GM19324 (cell line): ENCODE results near the gene CD83.
"Not testable (repeated sequence)": the region's sequence is repeated elsewhere in the genome, so short reads cannot be mapped to it uniquely, and the experiment has no call there.

Experiments
- ATAC-seq: cut with Tn5 transposase; IDR thresholded peaks from one replicate; pipeline ENCODE4 v1.9.1; 2021; ENCODE audit warnings: mild to moderate bottlenecking, moderate library complexity; ENCODE audit not compliant: unreplicated experiment, low FRiP score

Gene CD83

DNA sequence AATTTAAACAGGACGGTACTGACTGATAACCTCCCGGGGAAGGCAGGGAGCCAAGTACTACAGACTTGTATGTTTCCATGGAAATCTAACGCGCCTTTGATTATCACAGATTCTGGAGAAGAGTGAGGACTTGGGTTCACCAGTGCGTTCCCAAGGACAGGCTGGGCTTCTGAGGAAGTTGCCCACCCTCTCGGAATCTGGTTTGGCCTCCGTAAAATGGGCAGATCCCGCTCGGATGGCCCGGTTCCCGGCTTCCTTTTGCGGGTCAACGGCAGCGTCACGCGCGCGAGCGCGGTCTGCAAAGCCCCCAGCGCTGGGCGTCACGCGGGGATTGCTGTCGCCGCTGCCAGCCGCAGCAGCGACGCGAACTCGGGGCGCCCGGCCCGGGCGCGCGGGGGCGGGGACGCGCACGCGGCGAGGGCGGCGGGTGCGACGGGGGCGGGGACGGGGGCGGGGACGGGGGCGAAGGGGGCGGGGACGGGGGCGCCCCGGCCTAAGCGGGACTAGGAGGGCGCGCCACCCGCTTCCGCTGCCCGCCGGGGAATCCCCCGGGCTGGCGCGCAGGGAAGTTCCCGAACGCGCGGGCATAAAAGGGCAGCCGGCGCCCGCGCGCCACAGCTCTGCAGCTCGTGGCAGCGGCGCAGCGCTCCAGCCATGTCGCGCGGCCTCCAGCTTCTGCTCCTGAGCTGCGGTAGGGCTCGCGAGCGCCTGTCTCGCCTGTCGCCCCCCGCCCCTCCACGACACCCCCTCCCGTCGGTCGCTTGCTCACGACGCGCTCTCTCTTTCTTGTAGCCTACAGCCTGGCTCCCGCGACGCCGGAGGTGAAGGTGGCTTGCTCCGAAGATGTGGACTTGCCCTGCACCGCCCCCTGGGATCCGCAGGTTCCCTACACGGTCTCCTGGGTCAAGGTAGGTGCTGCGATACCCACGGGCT, at the start of gene CD83:
TSS of gene CD83 (plus strand) at position 615 of the 933 bp plus-strand sequence. CDS start at position 655, 40 bp downstream.
- peak; percentile 83 for ATAC-seq

DNA sequence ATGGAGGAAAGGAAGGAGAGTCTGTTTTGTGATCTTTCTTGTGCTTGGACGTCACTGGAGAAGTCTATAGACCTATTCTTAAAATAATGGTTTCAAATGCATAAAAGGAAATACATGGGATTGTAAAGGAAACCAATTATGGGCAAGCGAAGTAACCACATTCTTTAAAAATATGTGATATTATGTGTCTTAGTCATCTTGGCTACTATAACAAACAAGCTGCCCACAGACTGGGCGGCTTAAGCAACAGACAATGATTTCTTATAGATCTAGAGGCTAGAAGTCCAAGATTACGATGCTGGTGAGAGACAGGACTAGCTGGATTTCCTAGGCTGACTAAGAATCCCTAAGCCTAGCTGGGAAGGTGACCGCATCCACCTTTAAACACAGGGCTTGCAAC, 49.4 kb upstream of the CD83 start:
- no peak for ATAC-seq

GRCh38 chr6:14068623-14069022, 48.9 kb upstream of the CD83 start:
- ATAC-seq, result no peak

DNA sequence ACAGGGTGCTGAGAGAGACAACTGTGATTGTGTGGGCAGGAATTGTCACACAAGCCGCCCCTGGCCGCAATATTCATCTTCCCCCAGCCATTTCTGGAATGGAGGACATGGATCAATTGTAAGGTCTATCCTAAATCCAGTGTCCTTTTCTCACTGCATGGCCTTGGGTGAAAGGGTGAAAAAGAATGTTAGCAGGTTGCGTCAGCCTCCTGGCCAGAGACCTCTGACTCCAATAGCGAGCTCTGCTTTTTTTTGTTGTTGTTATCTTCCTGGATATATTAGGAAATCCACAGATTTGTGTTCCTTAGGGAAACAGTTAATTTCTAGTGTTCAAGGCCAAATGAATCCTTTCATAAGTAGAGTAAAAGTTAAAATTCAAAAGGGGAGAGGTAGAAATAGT, 47.1 kb upstream of the CD83 start:
- no peak for ATAC-seq

DNA sequence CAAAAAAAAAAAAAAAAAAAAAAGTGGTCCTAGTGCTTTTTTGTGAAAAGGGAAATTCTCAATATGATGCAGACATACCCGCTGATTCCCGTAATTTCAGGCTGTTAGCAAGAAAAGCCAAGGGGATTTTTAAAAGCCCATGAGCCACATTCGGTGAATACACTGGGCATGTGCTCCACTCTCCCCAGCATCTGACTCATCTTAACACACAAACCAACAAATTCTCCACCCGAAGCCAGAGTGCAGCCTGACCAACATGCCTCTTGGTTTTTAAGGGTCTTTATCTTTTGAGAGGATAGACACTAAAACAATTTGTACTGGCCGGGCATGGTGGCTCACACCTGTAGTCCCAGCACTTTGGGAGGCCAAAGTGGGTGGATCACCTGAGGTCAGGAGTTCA, 45.5 kb upstream of the CD83 start:
- ATAC-seq, result no peak

DNA sequence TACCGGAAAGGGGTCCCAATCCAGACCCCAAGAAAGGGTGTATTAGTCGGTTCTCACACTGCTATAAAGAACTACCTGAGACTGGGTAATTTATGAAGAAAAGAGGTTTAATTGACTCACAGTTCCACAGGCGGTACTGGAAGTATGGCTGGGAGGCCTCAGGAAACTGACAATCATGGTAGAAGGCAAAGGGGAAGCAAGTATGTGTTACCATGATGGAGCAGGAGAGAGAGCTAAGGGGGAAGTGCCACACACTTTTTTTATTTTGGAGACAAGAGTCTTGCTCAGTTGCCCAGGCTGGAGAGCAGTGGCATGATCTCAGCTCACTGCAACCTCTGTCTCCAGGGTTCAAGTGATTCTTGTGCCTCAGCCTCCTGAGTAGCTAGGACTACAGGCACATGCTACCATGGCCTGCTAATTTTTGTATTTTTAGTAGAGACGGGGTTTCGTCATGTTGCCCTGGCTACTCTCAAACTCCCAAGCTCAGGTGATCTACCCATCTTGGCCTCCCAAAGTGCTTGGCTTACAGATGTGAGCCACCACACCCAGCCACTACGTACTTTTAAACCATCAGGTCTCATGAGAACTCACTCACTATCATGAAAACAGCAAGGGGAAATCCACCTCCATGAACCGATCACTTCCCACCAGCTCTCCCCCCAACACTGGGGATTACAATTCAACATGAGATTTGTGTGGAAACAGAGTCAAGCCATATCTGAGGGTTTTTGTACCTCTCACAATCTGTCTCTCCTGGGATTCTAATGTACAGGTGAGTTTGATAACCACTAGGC, 43.8 kb upstream of the CD83 start:
- ATAC-seq, result not testable (repeated sequence)

DNA sequence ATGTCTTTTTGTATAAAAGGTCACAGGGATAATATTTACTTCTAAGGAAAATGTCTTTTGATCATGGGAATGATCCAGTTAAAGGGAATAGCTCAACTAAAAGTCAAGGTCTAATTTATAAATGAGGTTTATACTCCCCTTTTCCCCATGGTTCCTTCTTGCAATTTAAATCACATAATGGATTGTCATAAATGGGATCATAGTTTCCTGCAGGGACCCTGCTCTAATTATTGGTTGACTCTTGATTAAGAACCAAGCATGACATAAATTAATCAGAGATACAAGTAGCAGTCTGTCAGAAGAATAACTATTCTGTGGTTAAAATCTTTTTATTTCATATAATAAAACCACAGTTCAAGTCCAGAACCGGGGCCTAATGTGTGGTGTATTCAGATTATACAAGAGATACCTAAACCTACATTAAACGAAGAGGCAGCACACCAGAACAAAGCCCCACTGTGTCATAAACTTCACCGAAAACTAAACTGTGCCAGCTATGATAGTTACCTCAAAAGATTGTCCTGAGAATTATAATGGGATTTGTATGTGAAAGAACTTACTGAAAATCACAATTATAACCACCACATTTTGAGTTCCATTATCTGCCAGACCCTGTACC, 43.0 kb upstream of the CD83 start:
- ATAC-seq, result peak; percentile 10

- peak; percentile 74 for ATAC-seq
Observed at GRCh38 chr6:14075095-14075503, 42.5 kb upstream of the CD83 start.

DNA sequence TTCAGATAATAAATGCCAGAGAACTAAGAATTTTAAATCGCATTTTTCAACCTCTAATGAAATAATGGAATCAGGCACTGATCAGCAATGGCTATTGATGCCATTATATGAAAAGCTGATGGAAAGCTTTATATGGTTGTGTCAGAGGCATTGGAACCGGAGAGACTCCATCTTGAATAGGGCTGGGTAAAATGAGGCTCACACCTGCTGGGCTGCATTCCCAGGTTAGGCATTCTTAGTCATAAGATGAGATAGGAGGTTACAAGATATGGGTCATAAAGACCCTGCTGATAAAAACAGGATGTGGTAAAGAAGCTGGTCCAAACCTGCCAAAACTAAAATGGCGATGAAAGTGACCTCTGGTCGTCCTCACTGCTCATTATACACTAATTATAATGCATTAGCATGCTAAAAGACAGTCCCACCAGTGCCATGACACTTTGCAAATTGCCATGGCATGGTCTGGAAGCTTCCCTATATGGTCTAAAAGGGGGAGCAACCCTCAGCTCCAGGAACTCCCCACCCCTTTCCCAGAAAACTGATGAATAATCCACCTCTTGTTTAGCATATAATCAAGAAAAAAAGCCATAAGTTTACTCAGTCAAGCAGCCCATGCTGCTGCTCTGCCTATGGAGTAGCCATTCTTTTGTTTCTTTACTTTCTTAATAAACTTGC, 40.2 kb upstream of the CD83 start:
- no peak for ATAC-seq

- ATAC-seq, result no peak
Observed at GRCh38 chr6:14079433-14079832, 38.1 kb upstream of the CD83 start.

DNA sequence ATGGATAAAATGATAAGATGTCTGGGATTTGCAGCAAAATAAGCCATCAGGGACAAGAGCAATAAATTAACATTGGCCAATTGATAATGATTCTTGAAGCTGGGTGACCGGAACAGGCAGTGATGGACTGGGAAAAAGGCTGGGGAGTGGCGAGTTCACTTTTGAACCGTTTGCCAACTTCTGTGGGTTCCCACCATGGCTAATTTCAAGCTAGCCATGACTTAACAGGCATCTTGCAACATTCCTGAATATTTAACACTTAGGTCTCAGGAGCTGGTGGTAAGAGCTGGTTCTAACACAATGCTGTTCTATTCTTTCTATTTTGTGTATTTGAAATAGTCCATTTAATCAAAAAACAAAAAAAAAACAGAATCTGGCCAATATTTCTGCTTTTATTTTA, 37.6 kb upstream of the CD83 start:
- no peak for ATAC-seq

- no peak for ATAC-seq
Observed at GRCh38 chr6:14081126-14081525, 36.4 kb upstream of the CD83 start.

- ATAC-seq, result no peak
Observed at GRCh38 chr6:14082771-14083170, 34.8 kb upstream of the CD83 start.

DNA sequence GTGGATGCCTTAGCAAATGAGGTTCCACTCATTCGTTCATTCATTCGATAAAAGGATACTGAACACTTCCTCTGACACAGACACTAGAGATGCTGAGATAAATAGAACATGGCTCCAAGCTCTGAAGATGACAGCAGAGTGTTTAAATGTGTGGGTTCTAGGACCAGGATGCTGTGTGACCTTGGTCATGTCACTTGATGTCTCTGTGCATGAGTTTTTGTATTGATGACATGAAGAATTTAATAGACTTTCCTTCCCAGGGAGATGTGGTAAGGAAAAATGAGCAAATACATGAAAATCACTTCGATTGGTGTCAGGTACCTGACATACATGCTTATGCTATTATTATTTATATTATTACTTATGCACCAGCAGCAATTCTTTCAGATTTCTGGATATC, 34.3 kb upstream of the CD83 start:
- no peak for ATAC-seq

GRCh38 chr6:14083751-14084150, 33.8 kb upstream of the CD83 start:
- no peak for ATAC-seq

GRCh38 chr6:14084388-14084787, 33.2 kb upstream of the CD83 start:
- no peak for ATAC-seq

DNA sequence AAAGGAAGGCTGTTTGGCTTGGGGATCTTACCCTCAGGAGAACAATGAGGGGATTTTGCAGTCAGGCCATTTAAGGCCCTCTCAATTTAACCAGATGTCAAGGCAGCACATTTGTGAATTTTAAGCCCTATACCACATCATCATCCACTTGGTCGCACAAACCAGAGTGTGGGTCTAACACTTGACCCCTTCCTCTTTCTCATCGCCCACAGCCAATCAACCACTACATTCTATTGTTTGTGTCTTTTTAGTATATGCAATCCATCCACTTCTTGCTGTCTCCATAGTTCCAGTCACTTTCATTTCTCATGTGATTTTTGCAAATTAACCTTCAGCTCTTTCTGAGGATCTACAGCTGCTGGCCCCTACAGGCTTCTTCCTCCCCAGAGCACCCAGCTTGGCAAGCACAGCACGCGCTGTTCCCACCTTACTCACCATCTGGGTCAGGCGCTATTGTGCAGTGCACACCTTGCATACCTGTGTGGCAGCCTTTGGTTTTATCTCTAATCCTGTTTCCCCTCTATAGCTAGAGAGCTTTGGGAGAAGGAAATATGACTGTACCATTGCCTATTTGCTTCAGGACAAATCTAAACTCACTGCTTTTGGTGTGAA, 32.3 kb upstream of the CD83 start:
- ATAC-seq, result no peak

DNA sequence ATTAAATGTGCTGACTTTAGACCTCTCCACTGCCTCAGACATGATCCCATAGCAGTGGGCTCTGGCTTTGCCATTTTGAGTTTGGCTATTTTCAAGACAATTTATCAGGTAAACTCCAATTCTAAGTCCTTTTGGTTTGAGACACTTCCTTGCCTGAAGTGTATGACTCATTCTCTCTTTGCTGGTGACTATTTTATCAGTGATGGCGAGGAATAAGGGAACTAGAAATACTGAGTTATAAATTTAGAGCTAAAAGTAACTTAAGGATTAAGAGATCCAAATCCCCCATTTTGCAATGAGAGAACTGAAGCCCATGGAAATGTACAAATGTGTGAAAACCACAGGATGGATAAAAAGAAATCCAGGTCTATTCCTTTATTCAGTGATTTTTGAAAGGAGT, 30.9 kb upstream of the CD83 start:
- no peak for ATAC-seq

- no peak for ATAC-seq
Observed at GRCh38 chr6:14088600-14089192, 28.9 kb upstream of the CD83 start.

GRCh38 chr6:14089224-14089623, 28.3 kb upstream of the CD83 start:
- peak; percentile 47 for ATAC-seq
